Immature natural killer cell (primary cell): ENCODE data around the gene SOCS7. TPM values are rescaled to one million over a fixed set of nuclear protein-coding genes. Genes with fewer than 3 reads are reported as not detected.
A peak's percentile ranks its signal among the peaks of the same experiment; 100 is the strongest.
"Not testable (repeated sequence)": the region's sequence is repeated elsewhere in the genome, so short reads cannot be mapped to it uniquely, and the experiment has no call there.

ENCODE experiments used
- DNase-seq, 3 donors: peaks; one replicate each; pipeline ENCODE4 v3.0.0; 2022; ENCODE audit warnings: mixed read lengths in 1 of 3
- H3K27ac Mint-ChIP-seq, 6 donors: one replicate each; pipeline ENCODE4 v1.8.0; 2020; ENCODE audit warnings: mixed read lengths in 6 of 6, mild to moderate bottlenecking in 5 of 6, inconsistent platforms in 4 of 6, moderate library complexity in 3 of 6
- H3K27me3 Mint-ChIP-seq, 3 donors: one replicate each; pipeline ENCODE4 v1.8.0; 2020 to 2021; ENCODE audit warnings: low read depth in 3 of 3, mild to moderate bottlenecking in 3 of 3, mixed read lengths in 3 of 3, moderate library complexity in 3 of 3, inconsistent platforms in 1 of 3
- H3K36me3 Mint-ChIP-seq, 3 donors: one replicate each; pipeline ENCODE4 v1.8.0; 2020; ENCODE audit warnings: mixed read lengths in 3 of 3, inconsistent platforms in 2 of 3, mild to moderate bottlenecking in 2 of 3
- H3K4me1 Mint-ChIP-seq, 2 donors: one replicate each; pipeline ENCODE4 v1.8.0; 2020; ENCODE audit warnings: inconsistent platforms in 2 of 2, mild to moderate bottlenecking in 2 of 2, mixed read lengths in 2 of 2, moderate library complexity in 1 of 2
- H3K4me3 Mint-ChIP-seq, 5 donors: one replicate each; pipeline ENCODE4 v1.8.0; 2020; ENCODE audit warnings: mild to moderate bottlenecking in 5 of 5, mixed read lengths in 5 of 5, inconsistent platforms in 3 of 5, moderate library complexity in 3 of 5
- H3K9me3 Mint-ChIP-seq, 6 donors: one replicate each; pipeline ENCODE4 v1.8.0; 2020; ENCODE audit warnings: mild to moderate bottlenecking in 6 of 6, mixed read lengths in 6 of 6, inconsistent platforms in 4 of 6, moderate library complexity in 3 of 6
- polyA plus RNA-seq, 3 donors: library from polyadenylated mRNA; unstranded; fragments of 300-500 nt; fragmentation: Illumina TruSeq; gene quantifications; one replicate each; pipeline ENCODE4 v1.2.3, GENCODE V29; 2021

Gene SOCS7
- polyA plus RNA-seq, 3 donors from 2014 or later: 0.62 to 0.77 (median 0.64) TPM

DNA sequence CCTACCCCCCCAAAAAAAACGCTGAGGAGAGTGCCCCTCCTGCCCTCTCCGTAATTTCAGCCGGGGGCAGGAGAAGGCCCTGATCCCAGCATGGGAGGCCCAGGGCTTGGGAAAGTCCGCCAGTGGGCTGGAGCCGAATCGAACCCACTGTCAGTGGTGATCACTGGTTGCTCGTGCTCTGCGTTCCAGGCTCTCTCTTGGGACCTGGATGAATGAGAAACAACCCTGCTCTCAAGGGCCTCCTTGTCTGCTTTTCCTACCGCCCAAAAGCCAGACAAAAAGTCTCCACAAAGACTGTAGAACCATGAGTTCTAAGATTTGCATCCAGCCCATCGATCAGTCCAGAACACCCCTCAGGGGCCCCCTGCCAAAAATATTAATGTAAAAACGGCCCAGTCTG is 84.7 kb downstream of the SOCS7 start:
- Mint-ChIP-seq H3K9me3 (peaks cover 0 to 1% (median 0%) of the 10 kb centered on the region in 6 donors), H3K27ac (no peak overlapping the region), H3K4me3 (no peak overlapping the region), H3K27me3 (peaks cover 0 to 5% (median 2%) of the 10 kb centered on the region in 3 donors), H3K36me3 (no peaks in the 10 kb centered on the region), H3K4me1 (no peaks in the 10 kb centered on the region)
- DNase-seq: no peak

DNA sequence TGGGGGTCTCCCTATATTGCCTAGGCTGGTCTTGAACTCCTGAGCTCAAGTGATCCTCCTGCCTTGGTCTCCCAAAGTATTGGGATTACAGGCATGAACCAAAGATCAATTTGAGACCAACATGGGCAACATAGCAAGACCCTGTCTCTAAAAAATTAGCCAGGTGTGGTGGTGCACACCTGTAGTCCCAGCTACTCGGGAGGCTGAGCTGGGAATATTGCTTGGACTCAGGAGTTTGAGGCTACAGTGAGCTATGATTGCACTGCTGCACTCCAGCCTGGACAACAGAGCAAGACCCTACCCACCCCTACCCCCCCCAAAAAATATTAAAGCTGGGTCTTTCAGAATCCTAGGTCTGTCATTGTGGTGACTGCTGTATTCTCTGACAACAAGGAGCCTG is 85.7 kb downstream of the SOCS7 start:
- H3K27ac Mint-ChIP-seq, H3K4me1 Mint-ChIP-seq, H3K4me3 Mint-ChIP-seq, H3K27me3 Mint-ChIP-seq, DNase-seq, H3K36me3 Mint-ChIP-seq, H3K9me3 Mint-ChIP-seq: not testable (repeated sequence)

DNA sequence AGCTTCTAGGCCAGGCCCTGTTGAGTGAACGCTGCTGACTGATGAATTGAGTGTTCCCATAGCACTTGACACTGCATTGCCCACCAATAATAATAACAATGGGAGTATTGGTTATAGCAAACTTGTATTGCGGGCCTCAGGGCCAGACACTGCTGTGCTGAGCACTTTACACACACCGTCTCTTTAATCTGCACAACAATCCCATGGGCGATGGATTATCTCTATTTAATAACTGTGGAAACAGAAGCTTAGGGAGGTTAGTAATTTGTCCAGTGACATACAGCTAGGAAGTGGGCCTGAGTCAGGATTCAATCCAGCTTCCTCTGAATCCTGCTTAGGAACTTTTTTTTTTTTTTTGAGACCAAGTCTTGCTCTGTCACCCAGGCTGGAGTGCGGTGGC is 87.8 kb downstream of the SOCS7 start:
- Mint-ChIP-seq H3K36me3 (no peaks in the 10 kb centered on the region), H3K27ac (no peak overlapping the region), H3K4me3 (no peak overlapping the region), H3K4me1 (no peaks in the 10 kb centered on the region), H3K27me3 (peaks cover 0 to 3% (median 0%) of the 10 kb centered on the region in 3 donors), H3K9me3 (peaks cover 0 to 1% (median 0%) of the 10 kb centered on the region in 6 donors)
- no peak for DNase-seq

GRCh38 chr17:38440614-38441397 is 89.2 kb downstream of the SOCS7 start:
- H3K27ac Mint-ChIP-seq: no peak overlapping the region
- no peaks in the 10 kb centered on the region for H3K36me3 Mint-ChIP-seq
- no peaks in the 10 kb centered on the region for H3K4me1 Mint-ChIP-seq

DNA sequence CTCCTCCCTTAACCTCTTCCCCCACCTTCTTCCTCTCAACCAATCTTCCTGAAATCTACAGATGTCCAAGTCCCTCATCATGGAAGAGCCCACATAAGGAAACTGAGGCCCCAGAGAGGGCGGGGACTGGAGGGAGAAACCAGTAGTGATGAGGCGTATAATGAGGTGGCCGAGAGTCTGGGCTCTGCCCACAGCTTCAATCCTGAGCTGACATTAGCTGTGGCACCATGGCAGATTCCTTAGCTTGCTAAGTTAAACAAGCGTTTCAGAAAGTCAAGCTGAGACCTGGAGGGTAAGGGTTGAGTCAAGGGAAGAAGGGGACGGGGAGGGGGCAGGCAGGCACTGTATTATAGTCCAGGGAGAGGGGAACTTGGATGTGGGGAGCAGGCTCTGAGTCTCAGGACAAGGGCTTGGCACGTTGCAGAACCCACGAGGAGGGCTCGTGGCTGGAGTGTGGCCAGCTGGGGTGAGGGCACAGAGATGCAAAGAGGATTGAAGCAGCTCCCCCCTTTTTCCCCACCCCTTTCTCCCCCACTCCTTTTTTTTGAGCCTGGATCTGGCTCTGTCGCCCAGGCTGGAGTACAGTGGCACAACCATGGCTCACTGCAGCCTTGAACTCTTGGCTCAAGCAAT is 89.9 kb downstream of the SOCS7 start:
- no peak overlapping the region for H3K27ac Mint-ChIP-seq
- H3K9me3 Mint-ChIP-seq: no peaks in the 10 kb centered on the region
- no peaks in the 10 kb centered on the region for H3K4me1 Mint-ChIP-seq
- no peak for DNase-seq
- H3K36me3 Mint-ChIP-seq: no peaks in the 10 kb centered on the region
- no peak overlapping the region for H3K4me3 Mint-ChIP-seq
- H3K27me3 Mint-ChIP-seq: no peaks in the 10 kb centered on the region

More at GRCh38 chr17:38440614-38441397, 89.2 kb downstream of the SOCS7 start:
- Mint-ChIP-seq H3K4me3 (no peak overlapping the region), H3K27me3 (no peaks in the 10 kb centered on the region), H3K9me3 (peaks cover 0 to 1% (median 0%) of the 10 kb centered on the region in 6 donors)
- no peak for DNase-seq

GRCh38 chr17:38442548-38442947 is 90.9 kb downstream of the SOCS7 start:
- Mint-ChIP-seq H3K4me3 (no peak overlapping the region), H3K27ac (no peak overlapping the region), H3K9me3 (no peaks in the 10 kb centered on the region), H3K27me3 (peaks cover 0 to under 1% (median 0%) of the 10 kb centered on the region in 3 donors), H3K4me1 (no peaks in the 10 kb centered on the region), H3K36me3 (no peaks in the 10 kb centered on the region)
- no peak for DNase-seq

DNA sequence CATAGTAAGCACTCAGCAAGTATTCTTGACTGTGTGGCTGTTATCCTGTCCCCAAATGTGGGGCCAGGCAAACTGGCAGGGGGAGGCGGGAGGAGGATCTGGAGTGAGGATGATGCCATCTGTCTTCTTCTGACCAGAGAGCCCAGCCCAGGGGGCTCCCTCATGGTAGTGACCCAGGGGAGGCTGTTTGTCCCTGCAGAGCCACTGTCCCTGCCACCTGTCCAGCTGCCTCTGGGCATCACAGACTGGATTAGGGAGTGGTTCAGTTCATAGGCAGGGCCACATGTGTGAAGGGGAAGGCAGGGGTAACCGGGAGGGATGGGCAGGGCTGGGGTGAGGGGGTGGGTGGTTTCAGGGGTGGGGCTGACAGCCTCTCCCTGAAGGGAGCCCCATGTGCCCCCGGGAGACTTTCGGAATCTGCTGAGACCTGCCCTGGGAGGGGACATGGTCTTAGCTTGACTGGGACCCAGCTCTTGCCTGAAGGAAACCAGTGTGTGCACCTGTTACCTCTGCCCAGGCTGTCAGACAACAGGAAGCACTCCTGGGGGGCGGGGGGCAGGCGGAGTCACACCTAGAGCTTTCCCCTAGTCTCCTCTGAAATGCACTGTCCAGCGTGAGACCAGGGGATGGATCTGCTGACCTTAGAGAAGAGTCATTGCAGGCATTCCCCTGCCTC is 91.8 kb downstream of the SOCS7 start:
- Mint-ChIP-seq H3K36me3 (no peaks in the 10 kb centered on the region), H3K4me1 (no peaks in the 10 kb centered on the region), H3K9me3 (no peaks in the 10 kb centered on the region), H3K27me3 (peaks cover 0 to 4% (median 1%) of the 10 kb centered on the region in 3 donors), H3K27ac (no peak overlapping the region), H3K4me3 (no peak overlapping the region)
- no peak for DNase-seq

DNA sequence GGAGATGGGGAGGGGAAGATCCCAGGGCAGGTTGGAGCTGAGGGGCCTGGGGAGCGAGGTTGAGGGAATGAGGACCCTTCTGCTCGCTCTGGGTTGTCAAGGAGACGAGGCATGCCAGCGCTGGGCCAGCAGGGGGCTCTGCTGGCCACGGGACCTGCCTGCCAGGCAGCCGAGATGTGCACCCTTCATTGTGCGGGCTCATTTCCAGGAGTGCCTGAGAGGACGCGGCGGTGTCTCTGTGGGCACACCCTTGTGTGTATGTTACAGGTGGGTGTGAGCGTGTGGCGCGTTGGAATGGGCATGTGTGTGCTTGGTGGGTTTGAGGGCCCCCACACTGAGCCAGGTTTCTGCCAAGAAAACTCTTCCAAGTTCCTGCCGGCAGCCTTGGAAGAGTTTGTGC is 92.5 kb downstream of the SOCS7 start:
- no peak overlapping the region for H3K4me3 Mint-ChIP-seq
- H3K4me1 Mint-ChIP-seq: no peaks in the 10 kb centered on the region
- no peak overlapping the region for H3K27ac Mint-ChIP-seq

DNA sequence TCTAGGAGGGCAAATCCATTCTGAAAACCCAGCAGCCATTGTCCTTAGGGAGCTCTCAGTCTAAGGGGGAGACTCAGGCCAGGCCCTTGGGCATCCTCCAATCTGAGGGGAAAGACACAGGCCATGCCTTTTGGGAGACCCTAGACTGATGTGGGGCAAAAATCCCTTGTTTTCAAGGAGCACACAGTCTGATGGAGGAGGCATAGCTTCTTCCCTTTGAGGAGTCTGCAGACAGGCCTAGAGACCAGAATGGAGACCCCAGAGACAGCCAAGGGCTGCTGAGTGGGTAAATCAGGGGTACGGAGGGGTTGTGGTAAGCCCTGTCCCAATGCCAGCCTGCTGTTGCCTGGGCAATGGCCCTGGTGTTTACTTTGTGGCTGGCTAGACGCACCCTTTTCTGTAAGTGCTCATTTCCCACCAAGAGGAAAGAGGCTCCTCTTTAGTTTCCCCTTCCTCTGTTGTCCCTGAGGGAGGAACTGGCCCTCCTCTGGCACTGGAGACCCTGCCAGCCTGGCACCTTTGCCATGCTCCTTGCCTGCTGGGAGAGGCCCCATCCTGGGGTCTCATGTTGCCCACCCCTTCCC is 96.0 kb downstream of the SOCS7 start:
- Mint-ChIP-seq H3K36me3 (no peaks in the 10 kb centered on the region), H3K9me3 (no peaks in the 10 kb centered on the region), H3K27me3 (peaks cover 4 to 11% (median 5%) of the 10 kb centered on the region in 3 donors), H3K27ac (no peak overlapping the region), H3K4me3 (no peak overlapping the region), H3K4me1 (peaks cover 0 to 3% of the 10 kb centered on the region in 2 donors)
- no peak for DNase-seq

More for the DNA sequence above, 92.5 kb downstream of the SOCS7 start:
- Mint-ChIP-seq H3K36me3 (no peaks in the 10 kb centered on the region), H3K9me3 (no peaks in the 10 kb centered on the region), H3K27me3 (peaks cover 0 to 4% (median 2%) of the 10 kb centered on the region in 3 donors)
- peak; percentile 18 to 26 (median 19) for DNase-seq

DNA sequence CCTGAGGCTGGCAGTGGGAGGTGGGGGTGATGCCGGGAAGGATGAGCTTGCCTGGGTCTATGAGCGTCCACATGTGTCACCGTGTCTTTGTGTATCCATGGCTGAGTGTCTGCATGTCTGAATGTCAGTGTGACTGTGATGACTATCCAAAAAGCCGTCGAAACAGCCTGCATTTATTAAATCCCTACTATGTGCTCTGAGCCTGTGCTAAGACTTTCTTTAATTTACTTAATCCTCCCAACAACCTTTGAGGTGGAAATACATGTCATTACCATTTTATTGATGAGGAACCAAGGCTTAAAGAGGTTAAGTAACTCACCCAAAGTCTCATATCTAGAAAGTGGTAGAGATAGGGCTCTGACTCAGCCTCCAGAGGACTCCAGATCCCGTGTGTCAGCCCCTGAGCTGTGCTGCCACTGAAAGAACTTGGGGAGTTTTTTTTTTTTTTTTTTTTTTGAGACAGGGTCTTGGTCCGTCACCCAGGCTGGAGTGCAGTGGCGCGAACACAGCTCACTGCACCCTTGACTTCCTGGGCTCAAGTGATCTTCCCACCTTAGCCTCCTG is 96.6 kb downstream of the SOCS7 start:
- Mint-ChIP-seq H3K4me3 (no peak overlapping the region), H3K27me3 (peaks cover 8 to 14% (median 9%) of the 10 kb centered on the region in 3 donors), H3K4me1 (peaks cover 0 to 9% of the 10 kb centered on the region in 2 donors), H3K27ac (no peak overlapping the region), H3K36me3 (no peaks in the 10 kb centered on the region), H3K9me3 (no peaks in the 10 kb centered on the region)
- no peak for DNase-seq

- H3K27ac Mint-ChIP-seq: no peak overlapping the region
Observed at GRCh38 chr17:38449364-38449763, 97.7 kb downstream of the SOCS7 start.

GRCh38 chr17:38450557-38451029 is 98.9 kb downstream of the SOCS7 start:
- Mint-ChIP-seq H3K27me3 (peaks cover 10 to 20% (median 10%) of the 10 kb centered on the region in 3 donors), H3K27ac (no peak overlapping the region), H3K9me3 (no peaks in the 10 kb centered on the region), H3K4me1 (peaks cover 6 to 14% of the 10 kb centered on the region in 2 donors), H3K36me3 (no peaks in the 10 kb centered on the region), H3K4me3 (no peak overlapping the region)
- no peak for DNase-seq

More at GRCh38 chr17:38449364-38449763, 97.7 kb downstream of the SOCS7 start:
- Mint-ChIP-seq H3K4me1 (peaks cover 0 to 10% of the 10 kb centered on the region in 2 donors), H3K4me3 (no peak overlapping the region), H3K36me3 (no peaks in the 10 kb centered on the region), H3K9me3 (no peaks in the 10 kb centered on the region), H3K27me3 (peaks cover 8 to 15% (median 10%) of the 10 kb centered on the region in 3 donors)
- no peak for DNase-seq

- Mint-ChIP-seq H3K4me1 (peaks cover 6 to 14% of the 10 kb centered on the region in 2 donors), H3K36me3 (no peaks in the 10 kb centered on the region), H3K27ac (no peak overlapping the region), H3K9me3 (no peaks in the 10 kb centered on the region), H3K4me3 (no peak overlapping the region), H3K27me3 (peaks cover 10 to 20% (median 10%) of the 10 kb centered on the region in 3 donors)
- no peak for DNase-seq
Observed at GRCh38 chr17:38451030-38451839, 99.6 kb downstream of the SOCS7 start.
